Occipital lobe (tissue), 2 donors: Measurements from ENCODE around the gene SIAH2. TPM values are rescaled to one million over a fixed set of nuclear protein-coding genes. Genes with fewer than 3 reads are reported as not detected.

Experiments used
- DNase-seq: peaks from one replicate; lab custom pipeline; 2025; lab: John Stamatoyannopoulos, UW
- total RNA-seq: library from RNA; depleted of rRNA; stranded (reverse); fragments of >200 nt; gene quantifications from one replicate; pipeline ENCODE4 v1.2.3, GENCODE V29; 2014

Gene SIAH2
- total RNA-seq, 1 donor from 2014 or later: 29.3 TPM

DNA sequence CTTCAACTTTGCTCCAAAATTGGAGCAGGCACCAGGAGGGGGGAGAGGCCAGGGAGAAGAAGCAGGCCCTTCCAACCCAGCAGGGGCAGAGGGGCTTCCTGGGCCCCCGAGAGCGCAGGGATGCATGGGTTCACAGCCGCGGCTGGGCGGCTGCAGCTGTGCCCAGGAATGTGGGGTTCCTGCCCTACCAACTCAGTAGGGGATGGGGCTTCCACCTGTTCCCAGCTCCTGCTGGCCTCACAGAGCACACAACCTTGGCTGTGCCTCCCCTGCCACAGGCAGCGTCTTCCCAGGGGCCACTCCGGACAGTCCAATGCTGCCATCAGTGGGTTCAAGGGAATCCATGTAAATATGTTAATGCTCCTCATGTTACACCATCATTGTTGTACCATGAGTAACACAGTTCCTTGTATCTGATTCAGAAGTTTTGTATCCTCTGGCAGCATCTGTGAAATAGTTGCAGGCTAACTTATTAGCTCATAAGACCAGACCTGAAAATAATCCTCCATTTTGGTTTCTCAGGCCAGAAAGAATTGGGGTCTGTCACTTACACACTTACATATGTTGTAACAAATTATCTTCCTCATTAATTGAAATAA is 12.1 kb upstream of the SIAH2 start:
- no peak for DNase-seq

DNA sequence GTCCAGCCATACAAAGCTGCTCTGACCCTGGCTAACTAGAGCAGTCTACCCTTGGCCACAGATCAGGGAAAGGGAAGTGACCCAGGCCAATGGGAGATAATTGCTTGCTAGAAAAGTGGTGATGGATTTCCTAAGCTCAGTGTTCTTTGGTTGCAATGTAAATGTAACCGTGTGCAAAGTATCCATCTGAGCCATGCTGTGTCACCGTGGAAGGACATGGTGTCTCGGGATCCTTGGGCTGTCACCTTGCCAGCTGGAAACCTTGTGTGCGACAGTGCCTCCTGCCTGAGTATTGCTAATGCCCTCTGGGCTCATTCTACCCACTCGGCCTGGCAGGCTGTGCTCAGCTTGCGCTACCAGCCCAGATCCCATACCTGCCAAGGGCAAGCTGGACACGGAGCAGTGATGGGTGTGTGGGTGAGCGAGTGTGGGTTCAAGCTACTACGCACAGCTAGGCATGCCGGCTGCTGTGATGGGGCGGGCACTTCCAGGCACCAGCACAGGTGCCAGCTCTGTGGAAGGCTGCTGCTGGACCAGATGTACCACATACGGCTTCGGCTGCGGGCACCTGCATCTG is 10.7 kb upstream of the SIAH2 start:
- DNase-seq: no peak

DNA sequence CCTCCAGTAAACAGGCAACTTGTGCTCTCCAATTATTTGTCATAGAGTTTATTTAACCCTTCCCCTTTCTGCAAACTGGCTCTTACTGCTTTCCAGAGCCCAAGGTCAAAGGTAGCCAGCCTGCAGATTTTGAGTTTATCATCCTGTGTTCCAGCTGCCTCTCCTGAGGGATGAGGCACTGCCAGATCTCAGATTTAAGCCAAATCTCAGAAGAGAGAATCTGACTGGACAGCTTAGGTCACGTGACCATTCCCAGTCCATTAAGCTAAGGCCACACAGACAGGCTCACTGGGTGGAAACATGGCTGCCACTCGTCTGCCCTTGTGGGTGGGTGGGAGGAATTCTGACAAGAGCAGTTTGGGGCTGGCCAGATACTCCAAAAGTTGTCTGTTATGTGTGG is 8.6 kb upstream of the SIAH2 start:
- no peak for DNase-seq

DNA sequence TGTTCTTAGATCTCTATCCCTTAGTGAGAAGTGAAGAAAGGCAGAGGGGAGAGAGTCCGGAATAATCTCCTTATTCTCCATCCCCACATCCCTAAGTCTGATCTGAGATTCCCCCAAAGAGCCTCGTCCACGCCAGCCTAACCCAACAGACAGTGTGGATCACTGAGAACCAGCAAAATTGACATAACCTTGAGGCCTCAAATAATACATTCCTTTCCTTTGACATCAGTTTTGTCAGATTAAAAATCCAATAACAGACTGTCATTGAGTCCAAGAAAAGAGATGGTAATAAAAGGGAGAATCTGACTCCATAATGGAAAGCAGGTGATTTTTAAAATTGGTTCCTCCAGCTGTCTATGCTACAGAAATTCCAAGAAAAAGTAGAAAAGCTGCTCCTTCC is 7.7 kb upstream of the SIAH2 start:
- DNase-seq: no peak

DNA sequence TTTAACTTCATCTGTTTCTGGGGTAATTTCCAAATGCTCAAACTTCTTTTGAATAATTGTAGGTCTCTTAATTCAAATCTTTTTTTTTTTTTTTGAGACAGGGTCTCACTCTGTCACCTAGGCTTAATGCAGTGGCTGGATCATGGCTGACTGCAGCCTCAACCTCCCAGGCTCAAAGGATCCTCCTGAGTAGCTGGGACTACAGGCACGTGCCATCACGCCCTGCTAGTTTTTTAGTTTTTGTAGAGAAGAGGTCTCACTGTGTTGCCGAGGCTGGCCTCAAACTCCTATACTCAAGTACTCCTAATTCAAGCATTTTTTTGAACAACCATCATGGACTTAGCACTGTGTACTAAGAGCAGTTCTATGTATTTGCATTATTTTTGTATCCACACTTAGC is 3.8 kb upstream of the SIAH2 start:
- no peak for DNase-seq

DNA sequence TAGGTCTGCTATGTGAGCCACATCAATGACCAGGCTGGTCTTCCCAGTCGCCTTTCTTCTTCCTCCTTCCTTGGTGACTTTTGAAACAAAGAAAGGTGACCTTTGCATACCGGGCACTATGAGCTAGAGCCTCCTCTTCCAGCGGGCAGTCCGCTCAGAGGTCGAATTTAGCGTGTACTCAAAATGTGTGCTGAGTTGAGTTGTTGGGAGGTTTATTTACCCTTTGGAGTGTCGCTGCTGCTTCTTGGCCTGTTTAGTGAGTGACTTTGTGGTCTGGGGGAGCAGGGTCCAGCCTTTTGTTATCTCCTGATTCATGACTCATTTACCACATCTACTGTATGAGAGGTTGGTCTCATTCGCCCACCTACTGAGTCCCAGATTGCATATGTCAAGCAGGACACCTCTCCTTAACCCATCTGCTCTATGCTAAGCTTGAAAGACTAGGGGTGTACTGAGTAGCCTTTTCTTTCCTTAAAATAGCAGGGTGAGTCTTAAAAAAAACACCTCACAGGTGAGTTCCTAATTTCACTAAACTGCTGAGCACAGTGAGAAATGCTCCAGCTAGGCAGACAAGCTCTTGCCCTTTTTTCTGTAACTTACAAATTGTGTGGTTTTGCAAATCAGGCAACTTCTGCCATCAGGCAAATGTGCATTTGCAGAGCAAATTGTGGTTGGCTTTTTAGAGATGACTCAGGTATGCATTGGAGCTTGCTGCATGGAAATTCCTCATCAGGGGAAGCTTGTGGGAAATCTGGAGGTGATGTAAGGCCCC is 3.2 kb upstream of the SIAH2 start:
- DNase-seq: no peak

DNA sequence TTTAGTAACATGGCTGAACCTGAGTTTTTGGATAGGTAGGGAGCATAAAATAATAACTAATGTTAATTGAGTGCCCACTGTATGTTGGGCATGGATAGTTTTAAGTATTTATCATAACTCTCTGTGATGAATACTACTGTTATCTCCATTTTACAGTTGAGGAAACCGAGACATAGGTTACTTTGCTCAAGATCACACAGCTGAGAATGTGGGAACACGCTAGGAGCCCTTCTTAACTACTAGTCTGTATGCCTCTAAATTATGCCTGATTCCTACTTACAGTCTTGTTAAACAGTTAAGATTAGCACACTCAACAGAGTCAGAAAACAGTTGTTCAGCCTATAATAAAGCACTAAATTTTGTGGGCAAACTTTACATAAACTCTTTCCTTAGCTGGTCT is 2.0 kb upstream of the SIAH2 start:
- no peak for DNase-seq

DNA sequence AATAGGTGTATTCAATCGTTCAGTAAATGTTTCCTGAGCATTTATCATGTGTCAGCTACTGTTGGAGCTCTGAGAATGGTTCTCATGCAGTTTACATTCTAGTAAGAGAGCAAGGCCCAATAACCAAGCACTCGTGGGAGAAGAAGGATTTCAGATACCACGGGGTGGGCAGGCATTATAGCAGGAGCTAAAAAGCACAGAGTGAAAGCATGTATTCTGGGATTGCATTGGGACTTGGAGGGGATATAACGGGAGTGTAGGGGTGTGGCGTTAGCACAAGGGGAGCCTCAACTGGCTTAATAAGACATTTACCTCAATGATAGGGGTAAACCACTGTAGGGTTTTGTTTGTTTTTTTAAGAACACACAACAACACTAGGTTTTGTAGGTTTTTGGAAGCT is 1.6 kb upstream of the SIAH2 start:
- DNase-seq: no peak

DNA sequence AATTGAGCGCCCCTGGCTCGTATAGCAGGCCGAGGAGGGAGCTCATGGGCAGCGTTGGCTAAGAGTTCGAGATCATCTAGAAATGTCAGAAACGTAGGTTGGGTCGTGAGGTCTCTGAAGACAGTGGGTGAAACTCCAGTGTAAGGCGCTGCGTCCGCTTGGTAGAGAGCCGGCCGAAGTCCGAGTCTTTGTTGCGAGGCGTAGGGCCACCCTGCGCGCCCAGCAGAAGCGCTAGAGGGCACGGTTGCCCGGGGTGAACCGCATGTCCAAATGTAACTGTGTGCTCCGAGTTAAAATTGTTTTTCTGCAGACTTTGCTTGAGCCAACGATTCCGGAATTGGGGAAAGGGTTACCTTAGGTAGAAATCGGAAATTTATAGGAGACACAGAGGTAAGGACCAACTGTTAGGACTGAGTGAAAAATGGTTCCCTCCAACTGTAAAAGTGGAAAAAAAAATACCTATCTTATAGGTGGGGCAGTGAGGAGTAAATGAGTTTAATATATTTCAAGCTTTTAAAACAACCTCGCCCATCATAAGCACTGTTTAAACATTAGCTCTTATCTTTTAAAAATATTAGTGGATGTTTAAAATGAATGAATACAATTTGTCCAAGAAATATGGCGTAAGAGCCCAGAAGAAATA is 993 bp upstream of the SIAH2 start:
- peak; percentile 59 for DNase-seq

DNA sequence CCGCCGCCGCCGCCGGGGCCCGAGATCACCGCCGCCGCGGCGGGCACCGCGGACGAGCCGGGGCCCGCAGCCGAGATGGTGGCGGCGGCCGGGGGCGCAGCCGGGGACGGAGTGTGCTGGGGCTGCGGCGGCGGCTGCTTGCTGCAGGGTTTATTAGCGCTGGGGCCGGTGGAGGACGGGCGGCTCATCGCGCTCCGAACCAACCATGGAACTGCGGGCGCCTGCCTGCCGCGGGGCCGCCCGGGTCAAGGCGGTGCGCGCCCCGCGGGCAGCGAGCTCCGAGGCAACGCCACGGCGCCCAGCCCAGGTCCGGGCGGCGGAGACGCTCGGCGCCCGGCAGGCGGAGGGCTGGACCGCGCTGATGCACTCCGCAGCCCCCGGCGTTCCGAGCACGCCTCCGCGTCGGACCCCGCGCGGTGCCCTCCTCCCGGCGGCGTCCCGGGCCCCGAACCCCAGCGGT is 277 bp downstream of the SIAH2 start:
- no peak for DNase-seq

DNA sequence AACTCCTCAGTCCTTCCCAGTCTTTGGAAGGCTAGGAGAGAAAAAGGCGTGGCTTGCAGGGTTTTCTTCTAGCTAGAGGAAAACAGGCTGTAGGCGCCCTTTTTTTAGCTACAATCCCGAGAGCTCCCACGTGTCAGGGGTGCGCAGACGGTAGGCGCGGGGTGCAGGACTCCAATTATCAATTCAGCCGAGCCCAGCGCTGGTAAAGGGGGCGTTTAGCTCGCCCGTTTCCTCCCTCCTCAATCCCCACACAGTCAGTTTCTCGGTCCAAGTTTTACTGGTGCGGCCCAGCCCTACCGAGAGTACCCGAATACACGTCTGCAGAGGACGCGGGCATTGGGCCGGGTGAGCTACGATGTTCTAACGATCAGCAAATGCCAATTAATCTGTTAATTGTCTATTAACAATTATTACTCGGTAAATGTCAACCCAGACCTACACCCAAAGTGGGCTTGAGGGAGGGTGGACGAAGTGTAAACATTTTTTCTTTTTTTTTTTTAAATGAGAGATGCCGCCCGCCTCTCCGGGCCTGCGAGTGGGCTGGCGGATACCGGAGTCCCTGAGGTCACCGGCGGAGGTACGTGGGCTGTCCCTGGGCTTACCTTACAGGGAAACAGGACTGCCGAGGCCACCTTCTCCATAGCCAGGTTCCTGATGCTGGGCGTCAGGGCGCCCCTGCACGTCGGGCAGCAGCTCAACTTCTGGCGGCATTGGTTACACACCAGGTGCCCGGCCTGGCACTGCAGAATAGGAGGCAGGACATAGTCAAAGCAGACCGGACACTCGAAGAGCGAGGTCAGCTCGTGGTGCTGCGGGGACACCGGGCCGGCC is 923 bp downstream of the SIAH2 start:
- DNase-seq: peak; percentile 57

DNA sequence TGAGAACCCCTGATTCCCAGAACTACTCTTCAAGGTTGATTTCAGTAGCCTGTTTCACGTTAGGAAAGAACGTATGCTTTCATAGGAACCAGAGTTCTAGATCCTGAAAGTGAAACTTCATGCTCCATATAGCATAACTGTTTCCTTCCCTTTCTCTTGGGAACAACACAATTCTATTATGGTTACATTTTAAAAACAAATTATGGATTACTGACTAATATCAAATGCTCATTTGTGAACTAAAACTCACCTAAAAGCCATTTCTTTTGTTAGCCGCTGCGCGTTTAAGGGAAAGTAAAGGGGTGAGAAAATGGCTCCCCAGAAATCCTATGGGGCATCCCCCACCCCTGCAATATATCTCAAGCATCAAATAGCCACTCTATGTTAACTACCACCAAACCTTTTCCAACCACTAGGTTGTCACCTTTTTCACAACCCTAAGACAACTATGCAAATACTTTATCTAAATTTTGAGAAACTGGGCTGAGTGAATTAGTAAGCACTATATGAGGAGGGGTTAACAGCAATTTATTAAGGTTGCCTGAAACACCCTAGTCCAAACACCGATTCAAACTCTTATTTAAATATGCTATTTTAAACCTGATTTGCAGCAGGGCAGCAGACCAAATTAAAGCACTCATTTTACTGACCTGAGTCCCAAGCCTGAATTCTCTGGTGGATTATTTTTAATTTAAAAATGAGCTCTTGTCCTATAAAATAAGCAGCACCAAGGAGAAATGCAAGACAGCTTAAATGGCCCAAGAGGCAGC is 2.4 kb downstream of the SIAH2 start:
- no peak for DNase-seq

DNA sequence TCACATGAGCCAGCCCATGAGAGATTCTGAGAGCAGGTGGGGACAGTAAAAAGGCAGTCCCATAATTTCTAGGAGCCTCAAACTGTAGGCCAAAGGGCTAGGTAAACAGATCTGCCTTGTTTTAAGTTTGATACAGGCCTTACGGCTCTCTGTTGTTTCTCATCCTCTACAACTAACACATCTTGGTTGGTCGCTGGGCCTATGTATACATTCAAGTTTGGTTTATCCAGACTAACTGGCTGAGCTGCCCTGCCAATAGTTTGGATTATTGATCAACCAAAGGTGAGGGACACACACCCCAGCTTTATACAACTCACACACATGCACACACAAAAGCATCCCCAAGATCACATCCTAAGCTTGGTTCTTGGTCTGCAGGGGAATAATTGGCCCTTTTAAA is 3.0 kb downstream of the SIAH2 start:
- DNase-seq: no peak

DNA sequence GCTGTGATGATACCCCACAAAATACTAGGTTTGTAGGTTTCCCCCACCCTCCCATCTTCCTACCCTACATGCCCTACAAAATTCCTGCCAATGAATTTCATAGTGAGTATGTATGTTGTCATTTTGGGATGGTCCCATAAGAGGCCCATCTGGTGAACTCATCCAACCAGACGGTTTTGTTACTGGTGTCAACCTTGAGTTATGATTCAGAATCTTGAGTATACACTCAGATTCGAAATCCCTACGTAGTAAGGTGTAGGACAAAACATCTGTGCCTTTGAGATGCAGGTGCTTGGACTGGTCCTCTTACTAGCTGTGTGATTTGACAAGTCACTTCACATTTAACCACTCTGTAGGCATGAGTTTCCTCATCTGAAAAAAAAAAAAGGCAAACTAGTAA is 3.6 kb downstream of the SIAH2 start:
- no peak for DNase-seq

DNA sequence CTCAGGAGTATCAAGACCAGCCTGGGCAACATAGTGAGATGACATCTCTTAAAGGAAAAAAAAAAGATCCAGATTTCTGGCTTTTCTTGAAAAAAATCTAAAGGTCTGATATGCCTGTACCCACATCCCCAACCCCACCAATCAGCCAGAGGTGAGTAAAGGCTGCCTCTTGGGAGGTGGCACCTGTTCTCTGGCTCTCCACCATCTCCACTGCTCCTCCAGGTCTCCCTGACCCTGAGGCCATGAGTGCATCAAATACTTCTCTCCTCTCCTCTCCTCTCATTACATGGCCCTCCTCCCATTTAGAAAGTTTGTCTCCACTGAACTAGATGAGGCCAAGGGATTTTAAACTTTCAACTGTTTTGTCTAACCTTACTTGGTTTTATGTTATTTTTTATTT is 5.2 kb downstream of the SIAH2 start:
- no peak for DNase-seq

DNA sequence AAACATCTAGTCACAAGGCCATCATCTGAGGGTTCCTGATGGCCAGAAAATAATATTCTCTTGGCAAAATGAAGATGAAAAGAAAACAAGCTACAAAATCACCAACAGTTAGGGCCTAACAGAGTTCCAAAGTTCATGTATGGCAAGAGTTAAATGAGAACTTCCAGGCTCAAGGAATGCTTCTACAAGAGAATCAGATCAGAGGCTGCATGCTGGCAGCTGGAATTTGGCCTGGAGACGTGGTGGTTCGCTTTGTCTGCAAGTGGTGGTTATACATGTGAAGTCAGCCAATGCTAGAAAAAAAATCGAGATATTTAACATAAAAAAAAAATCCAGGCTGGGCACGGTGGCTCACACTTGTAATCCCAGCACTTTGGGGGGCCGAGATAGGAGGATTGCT is 5.6 kb downstream of the SIAH2 start:
- DNase-seq: no peak

DNA sequence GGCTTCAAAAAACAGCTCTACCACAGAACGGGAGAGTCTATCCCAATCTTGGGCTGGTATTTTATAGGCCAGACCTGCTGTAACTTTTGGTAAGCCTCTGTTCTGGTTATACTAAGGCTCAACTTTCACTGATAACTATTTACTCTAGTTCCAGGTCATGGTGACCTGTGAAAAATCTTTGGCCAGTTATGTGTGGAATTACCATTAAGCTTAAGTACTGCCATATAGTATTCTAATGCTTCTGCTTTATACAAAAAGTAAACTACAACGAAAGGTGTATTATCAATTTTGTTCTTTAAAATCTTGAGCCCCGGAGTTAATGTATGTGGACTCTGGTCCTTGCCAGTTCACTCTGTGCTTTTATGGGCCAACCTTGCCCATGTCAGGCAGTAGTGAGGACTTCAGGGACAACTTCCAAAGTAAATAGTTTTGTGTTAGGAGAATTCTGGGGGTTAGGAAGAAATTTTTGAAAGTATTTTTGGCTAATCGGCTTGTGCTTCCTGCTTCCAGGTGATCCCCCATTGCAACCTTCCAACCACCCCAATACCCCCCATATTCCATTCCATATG is 6.4 kb downstream of the SIAH2 start:
- DNase-seq: no peak

DNA sequence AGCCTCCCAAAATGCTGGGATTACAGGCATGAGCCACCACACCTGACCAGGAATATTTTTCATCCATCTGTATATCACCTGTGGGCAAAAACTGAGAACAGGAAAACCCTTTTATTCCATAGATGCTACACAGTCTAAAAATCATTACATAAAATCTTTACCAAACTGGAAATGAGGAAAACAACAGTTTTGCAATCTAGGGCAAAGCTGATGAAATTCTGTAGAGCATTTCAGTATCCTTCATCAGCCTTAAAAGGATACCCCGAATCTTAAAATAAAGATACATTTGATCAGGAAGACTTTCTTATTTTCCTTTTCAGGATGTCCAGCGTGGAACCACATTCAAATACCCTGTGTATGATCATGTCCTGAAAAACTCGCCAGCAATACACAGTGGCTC is 7.1 kb downstream of the SIAH2 start:
- DNase-seq: no peak

DNA sequence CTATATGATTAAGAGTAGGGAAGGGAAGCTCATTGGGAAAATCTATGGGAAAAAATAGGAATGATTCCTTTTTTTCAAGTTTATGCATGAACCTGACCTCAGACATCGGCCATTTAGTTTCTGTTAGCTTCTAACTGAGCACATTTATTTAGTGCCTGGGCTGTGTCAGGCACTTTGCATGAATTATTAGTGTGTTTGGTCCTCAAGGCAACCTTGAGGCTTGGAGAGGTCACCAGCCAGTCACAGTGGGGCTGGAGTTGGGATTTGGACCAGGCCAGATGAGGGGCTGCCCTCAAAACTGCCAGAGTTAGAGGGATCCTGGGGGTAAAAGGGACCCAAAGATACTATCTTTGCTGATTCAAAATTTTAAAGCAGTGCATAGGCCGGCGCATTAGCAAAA is 8.1 kb downstream of the SIAH2 start:
- no peak for DNase-seq

DNA sequence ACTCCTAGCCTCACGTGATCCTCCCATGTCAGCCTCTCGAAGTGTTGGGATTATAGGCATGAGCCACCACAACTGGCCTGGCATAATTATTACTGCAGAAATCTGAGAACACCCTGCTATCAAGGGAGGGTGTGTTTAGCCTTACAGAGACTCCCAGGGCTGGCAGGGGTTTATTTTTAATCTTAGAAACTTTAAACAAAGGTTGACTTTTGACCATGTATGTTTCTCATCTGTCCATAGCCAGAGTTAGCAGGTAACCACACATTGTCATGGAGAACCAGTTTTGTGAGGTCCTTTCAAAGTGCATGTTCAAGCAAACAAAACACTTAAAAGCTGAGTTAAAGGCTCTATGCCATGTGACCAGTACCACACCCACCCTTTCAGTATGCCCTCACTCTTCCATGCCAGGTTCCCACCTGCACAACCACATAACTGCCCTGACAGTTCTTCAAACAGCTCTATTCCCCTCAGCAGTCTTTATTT is 11.1 kb downstream of the SIAH2 start:
- DNase-seq: no peak
